Dedifferentiated amniotic fluid mesenchymal stem cell (primary cell): ENCODE measurements around the gene GMEB2.
"Not testable (repeated sequence)": the region's sequence is repeated elsewhere in the genome, so short reads cannot be mapped to it uniquely, and the experiment has no call there.

Experiments used
- DNase-seq: peaks from one replicate; pipeline ENCODE4 v3.0.0-alpha.2; 2016; ENCODE audit errors: extremely low spot score

The GMEB2 gene

DNA sequence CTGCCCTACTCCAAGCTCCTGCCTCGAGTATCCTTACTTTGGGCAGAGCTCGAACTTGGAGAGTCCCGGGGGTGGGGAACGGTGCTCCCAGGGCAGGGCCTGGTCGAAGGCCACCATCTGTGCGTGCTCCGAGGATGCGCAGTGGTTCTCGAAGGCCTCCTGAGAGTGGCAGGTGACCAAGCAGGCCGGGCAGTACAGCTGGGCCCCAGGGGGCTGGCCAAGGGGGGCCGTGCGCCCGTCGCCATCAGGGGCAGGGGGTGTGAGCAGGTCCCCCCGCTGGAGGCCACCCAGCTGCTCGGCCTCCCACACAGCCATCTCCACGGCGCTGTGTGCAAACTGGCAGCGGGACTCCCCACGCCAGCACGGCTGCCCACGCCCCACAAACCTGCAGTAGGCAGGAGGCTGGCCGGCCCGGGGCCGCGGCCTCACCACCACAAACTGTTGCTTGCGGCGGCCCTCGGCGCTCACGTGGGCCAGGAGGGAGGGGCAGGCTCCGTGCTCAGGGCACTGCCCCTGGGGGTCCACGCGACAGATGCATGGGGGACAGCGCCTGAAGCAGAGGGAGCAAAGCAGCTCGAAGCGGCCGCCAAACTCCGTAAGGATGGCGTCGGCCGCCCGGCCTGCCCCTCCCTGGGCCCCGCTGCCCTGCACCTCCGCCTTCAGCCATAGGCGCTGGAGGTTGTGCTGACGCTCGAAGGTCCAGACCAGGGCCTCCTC lies 54.7 kb downstream of the GMEB2 start:
- no peak for DNase-seq

DNA sequence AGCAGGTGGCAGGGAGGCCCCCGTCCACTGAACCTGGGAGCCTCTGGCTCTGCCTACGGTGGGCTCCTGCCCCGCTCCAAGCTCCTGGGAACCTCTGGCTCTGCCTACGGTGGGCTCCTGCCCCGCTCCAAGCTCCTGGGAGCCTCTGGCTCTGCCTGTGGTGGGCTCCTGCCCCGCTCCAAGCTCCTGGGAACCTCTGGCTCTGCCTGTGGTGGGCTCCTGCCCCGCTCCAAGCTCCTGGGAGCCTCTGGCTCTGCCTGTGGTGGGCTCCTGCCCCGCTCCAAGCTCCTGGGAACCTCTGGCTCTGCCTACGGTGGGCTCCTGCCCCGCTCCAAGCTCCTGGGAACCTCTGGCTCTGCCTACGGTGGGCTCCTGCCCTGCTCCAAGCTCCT lies 55.8 kb downstream of the GMEB2 start:
- not testable (repeated sequence) for DNase-seq

DNA sequence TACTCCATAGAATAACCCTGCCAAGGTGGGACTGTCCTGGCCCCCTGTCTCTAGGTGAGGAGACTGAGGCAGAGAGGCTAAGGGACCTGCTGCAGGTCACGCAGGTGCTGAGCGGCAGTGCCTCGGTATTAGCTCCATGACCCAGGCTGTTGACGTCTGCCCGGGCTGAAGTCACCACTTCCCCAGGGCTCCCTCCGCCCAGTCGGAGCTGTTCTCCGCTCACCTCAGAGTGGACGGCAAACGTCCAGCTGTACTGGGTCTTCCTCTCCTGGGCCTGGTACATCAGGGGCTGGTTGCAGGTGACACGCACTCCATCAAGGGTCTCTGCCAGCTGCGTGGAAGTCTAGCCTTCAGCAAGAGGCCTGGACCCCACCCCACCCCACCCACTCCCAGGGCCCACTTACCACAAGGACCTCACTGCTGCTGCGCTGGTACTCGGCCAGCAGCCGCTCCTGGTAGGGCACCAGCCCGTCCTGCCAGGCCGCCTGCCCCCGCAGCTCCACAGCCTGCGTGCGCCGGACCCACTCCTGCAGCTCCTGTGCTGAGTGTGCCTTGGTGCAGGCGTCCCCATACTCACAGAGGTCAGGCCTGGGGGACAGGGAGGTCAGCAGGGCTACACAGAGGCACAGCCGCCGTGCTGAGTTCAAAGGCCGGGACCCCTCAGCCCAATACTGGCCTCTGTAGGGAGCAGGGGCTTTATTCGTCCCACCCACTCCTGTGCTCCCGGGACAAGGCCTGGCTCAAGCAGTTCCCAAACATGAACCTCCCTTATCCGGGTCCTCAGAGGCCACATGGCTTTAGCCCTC lies 56.4 kb downstream of the GMEB2 start:
- no peak for DNase-seq

GRCh38 chr20:63568986-63569949 lies 57.6 kb downstream of the GMEB2 start:
- no peak for DNase-seq

- no peak for DNase-seq
These were observed 58.5 kb downstream of the GMEB2 start for GRCh38 chr20:63568170-63568981.

GRCh38 chr20:63567386-63568169 lies 59.3 kb downstream of the GMEB2 start:
- DNase-seq, result no peak

GRCh38 chr20:63567136-63567385 lies 59.8 kb downstream of the GMEB2 start:
- DNase-seq, result no peak

GRCh38 chr20:63566395-63567135 lies 60.3 kb downstream of the GMEB2 start:
- DNase-seq, result no peak

DNA sequence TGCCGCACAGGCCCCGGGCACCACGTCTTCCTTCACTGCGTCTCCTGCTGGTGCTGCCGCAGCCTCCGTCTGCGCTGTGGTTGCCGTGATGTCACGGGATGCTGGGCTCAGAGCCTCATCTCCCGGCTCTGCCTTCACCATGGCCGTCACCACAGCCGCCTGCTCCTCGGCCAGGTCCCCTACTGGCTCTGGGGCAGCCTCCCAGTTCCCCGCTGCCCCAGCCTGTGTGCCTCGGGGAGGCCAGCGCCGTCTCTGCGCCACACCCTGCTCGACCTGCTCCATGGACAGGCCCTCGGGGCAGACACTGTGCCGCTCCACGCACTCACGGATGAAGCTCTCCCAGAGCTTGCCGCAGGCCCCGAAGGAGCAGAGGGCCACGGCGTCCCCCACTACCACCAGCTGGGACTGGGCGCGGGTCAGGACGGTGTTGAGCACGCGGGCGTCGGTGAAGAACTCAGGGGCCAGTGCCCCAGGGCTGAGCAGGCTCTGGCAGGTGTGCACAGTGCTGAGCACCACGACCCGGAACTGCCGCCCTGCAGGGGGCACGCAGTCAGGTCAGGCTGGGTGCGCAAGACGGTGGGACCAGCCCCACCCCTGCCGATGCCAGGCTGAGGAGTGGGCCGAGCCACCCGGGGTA lies 61.1 kb downstream of the GMEB2 start:
- DNase-seq, result no peak

DNA sequence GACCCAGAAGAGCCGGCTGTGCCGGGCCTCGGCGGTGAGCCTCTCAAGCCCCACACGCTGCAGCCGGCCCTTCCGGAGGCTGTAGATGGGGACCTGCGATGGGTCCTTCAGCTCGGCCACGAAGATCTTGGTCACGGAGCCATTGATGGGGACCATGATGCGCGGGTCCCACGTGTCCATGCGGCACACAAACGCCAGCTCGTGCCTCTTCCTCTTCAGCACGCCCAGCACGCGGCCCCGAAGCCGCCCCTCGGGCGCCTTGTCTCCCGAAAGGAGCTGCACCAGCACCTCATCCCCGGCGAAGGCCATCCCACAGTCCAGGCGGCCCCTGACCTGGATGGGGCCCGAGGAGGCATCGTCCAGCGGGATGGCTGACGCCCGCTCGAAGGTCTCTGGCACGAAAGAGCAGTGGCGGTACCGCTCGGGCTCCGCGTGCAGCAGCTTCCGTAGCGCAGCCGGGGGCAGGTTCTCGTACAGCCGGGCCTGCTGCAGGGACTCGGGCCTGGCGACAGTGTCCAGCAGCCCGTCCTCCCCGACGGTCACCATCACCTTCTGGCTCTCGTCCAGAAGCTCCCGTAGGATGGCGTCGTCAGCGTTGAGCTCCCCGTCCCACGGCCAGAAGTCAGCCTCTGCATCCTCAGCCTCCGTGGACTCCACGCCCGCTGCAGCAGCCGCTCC lies 61.7 kb downstream of the GMEB2 start:
- DNase-seq, result no peak

DNA sequence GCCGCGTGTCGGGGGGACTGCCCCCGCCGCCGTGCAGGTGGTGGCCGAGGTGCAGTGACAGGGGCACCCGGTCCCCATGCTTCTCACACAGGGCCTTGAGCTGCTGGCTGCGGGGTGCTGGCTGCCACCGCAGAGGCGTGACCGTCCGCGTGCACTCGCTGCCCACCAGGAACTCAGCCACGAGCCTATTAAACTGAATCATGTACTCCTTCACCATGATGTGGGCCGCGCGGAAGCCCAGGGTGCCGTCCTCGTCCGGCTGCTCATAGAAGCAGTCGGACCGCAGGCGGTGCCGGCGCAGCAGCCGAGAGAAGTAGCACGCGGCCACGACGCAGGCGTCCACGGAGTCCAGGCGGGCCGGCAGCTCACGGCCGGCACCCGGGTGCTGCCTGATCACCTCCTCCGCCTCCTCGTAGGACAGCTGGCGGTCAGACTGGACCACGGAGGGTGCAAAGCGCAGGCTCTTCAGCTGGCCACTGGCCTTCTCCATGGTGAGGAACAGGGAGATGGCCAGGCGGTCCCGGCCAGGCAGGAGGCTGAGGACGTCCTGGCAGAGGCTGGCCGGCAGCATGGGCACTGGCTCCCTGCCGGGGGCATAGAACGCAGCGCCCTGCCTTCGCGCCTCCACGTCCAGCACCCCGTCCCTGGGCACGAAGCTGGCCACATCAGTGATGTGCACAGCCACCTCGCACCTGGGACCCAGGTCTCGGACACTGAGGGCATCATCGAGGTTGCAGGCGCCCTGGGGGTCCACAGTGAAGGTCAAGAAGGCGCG lies 62.7 kb downstream of the GMEB2 start:
- DNase-seq, result no peak

GRCh38 chr20:63563225-63563935 lies 63.5 kb downstream of the GMEB2 start:
- no peak for DNase-seq

GRCh38 chr20:63562461-63563224 lies 64.3 kb downstream of the GMEB2 start:
- no peak for DNase-seq

GRCh38 chr20:63561624-63562396 lies 65.1 kb downstream of the GMEB2 start:
- DNase-seq, result no peak

GRCh38 chr20:63560856-63561609 lies 65.9 kb downstream of the GMEB2 start:
- no peak for DNase-seq
